Activated CD4-positive, alpha-beta T cell treated with anti-CD3 and anti-CD28 coated beads for 36 hours (primary cell): ENCODE results near the gene SOWAHB. TPM values are rescaled to one million over a fixed set of nuclear protein-coding genes. Genes with fewer than 3 reads are reported as not detected.
A peak's percentile ranks its signal among the peaks of the same experiment; 100 is the strongest.
"Not testable (repeated sequence)": the region's sequence is repeated elsewhere in the genome, so short reads cannot be mapped to it uniquely, and the experiment has no call there.

Source experiments
- ATAC-seq: fragments of 200-7000 bp; cut with Tn5 transposase; one replicate; pipeline ENCODE4 v1.10.0; 2021; ENCODE audit warnings: mild to moderate bottlenecking, moderate library complexity
- CTCF ChIA-PET: fragments of 350-600 bp; sonication (Branson Sonifier 250); formaldehyde crosslinking; loops from one replicate; lab custom pipeline; 2021; ENCODE audit warnings: antibody characterized with exemption; lab: Charles Lee
- POLR2A ChIA-PET: fragments of 350-600 bp; sonication (Branson Sonifier 250); formaldehyde crosslinking; loops from one replicate; lab custom pipeline; 2021; ENCODE audit warnings: antibody characterized with exemption, inconsistent platforms; lab: Charles Lee
- DNase-seq: peaks from one replicate; pipeline ENCODE4 v3.0.0-alpha.2; 2020
- H3K27ac Mint-ChIP-seq: one replicate; pipeline ENCODE4 v1.8.0; 2021; ENCODE audit warnings: mixed read lengths
- H3K27me3 Mint-ChIP-seq: one replicate; pipeline ENCODE4 v1.8.0; 2021; ENCODE audit warnings: mixed read lengths
- H3K36me3 Mint-ChIP-seq: one replicate; pipeline ENCODE4 v1.8.0; 2021; ENCODE audit warnings: low read depth, mixed read lengths
- H3K4me1 Mint-ChIP-seq: one replicate; pipeline ENCODE4 v1.8.0; 2021; ENCODE audit warnings: mixed read lengths
- H3K4me3 Mint-ChIP-seq: one replicate; pipeline ENCODE4 v1.8.0; 2021; ENCODE audit warnings: mild to moderate bottlenecking, moderate library complexity, mixed read lengths
- H3K9me3 Mint-ChIP-seq: one replicate; pipeline ENCODE4 v1.8.0; 2021; ENCODE audit warnings: low read depth, mixed read lengths
- intact Hi-C, 2 experiments: fragments of 100-400 bp; cut with DNase I in 1 of 2; cut with micrococcal nuclease in 1 of 2; formaldehyde crosslinking; loops; one replicate each; pipeline versions ENCODE4 v1.14.2 to v1.15.1; 2022 to 2024; cut with DNase I, micrococcal nuclease
- total RNA-seq, 2 experiments: library from RNA; stranded (reverse); gene quantifications; one replicate each; pipeline ENCODE4 v1.2.3, GENCODE V29; 2021

SOWAHB gene
- total RNA-seq, 2 experiments from 2014 or later, result not detected

DNA sequence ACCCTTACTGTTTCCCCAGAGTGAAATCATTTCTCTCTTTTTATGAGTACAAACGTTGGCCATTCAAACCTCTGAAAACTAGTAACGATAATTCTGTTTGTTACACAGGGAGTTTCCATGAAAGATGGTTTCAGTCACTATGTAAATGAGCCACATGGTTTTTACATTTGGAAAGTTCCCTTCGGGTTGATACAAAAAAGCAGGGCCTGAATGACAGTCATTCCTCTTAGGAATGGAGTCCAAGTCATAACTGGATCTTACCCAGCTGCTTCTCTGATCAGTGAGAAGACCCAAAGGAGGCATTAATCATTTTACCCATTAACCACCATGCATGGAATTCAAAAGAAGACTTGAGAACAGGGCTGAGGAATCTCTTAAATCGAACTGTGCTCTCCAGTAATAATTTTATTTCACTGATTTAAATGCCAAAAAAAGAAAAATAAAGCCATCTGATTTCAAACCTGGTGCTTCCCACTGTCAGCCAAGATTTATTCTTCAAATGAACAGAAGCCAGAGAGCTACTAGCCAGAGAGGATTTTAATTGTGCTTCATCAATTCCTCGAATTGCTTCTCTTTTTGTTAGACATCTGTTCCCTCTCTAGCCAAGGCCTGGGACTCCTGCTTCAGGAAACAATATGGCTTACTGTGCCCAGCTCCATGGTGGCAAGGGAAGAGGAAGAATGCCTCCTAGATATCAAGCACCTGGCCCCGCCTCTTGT, 3.2 kb downstream of the SOWAHB start:
- Mint-ChIP-seq H3K9me3 (no peaks in the 10 kb centered on the region), H3K27ac (no peak overlapping the region), H3K4me1 (peaks cover 9% of the 10 kb centered on the region), H3K27me3 (peaks cover 46% of the 10 kb centered on the region), H3K4me3 (no peak overlapping the region), H3K36me3 (no peaks in the 10 kb centered on the region)
- ATAC-seq, result no peak
- DNase-seq, result no peak
- ChIA-PET CTCF (interaction anchor here (0.6 to 1.2 kb wide), 5 partner anchors 9 to 1643 kb away, joined by 3 read pairs; no protein-coding TSS in a partner anchor), POLR2A (no interaction called here)
- intact Hi-C loops, result loop anchor here in 1 of 2 experiments (5.0 kb wide), 2 partner anchors 148 to 308 kb away; no protein-coding TSS in a partner anchor

GRCh38 chr4:76892601-76893000, 5.3 kb downstream of the SOWAHB start:
- DNase-seq (no peak), ATAC-seq (no peak)
- intact Hi-C loops, result no loop called here
- H3K4me3 Mint-ChIP-seq, result no peak overlapping the region
- no peaks in the 10 kb centered on the region for H3K36me3 Mint-ChIP-seq
- POLR2A ChIA-PET, result no interaction called here
- H3K27ac Mint-ChIP-seq, result no peak overlapping the region
- H3K27me3 Mint-ChIP-seq, result peaks cover 32% of the 10 kb centered on the region
- no peaks in the 10 kb centered on the region for H3K4me1 Mint-ChIP-seq
- CTCF ChIA-PET, result interaction anchor here (0.5 kb wide), 1 partner anchor 117 kb away, joined by 4 read pairs; no protein-coding TSS in a partner anchor
- no peaks in the 10 kb centered on the region for H3K9me3 Mint-ChIP-seq

DNA sequence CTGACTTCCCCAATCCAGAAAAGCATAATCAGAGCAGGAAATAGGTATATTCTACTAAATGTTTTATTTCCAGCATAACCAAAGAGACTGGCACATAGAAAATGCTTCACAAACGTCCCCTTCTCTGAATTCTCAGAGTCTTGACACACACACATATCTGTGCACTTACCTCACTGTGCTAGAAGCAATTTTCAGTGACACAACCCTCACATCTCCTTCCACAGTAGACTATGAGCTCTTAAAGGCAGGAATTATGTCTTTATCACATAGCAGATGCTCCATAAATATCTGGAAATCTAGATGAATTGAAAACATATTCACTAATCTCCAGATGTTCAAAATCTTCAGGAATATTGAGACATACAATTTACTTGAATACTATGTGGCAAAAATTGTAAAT, 5.9 kb downstream of the SOWAHB start:
- Mint-ChIP-seq H3K36me3 (no peaks in the 10 kb centered on the region), H3K4me1 (no peaks in the 10 kb centered on the region), H3K27ac (no peak overlapping the region), H3K27me3 (peaks cover 32% of the 10 kb centered on the region), H3K9me3 (no peaks in the 10 kb centered on the region), H3K4me3 (no peak overlapping the region)
- CTCF ChIA-PET, result no interaction called here
- no peak for DNase-seq
- intact Hi-C loops, result no loop called here
- POLR2A ChIA-PET, result no interaction called here
- ATAC-seq, result no peak

GRCh38 chr4:76886848-76887441, 11.0 kb downstream of the SOWAHB start:
- no peaks in the 10 kb centered on the region for H3K4me1 Mint-ChIP-seq
- intact Hi-C loops, result no loop called here
- no peaks in the 10 kb centered on the region for H3K9me3 Mint-ChIP-seq
- DNase-seq, result no peak
- no peak overlapping the region for H3K4me3 Mint-ChIP-seq
- no peaks in the 10 kb centered on the region for H3K36me3 Mint-ChIP-seq
- ATAC-seq, result no peak
- peaks cover 7% of the 10 kb centered on the region for H3K27me3 Mint-ChIP-seq
- no peak overlapping the region for H3K27ac Mint-ChIP-seq
- ChIA-PET CTCF (interaction anchor here (0.5 to 0.6 kb wide), 2 partner anchors 13 to 295 kb away, joined by 3 read pairs; no protein-coding TSS in a partner anchor), POLR2A (no interaction called here)

- Mint-ChIP-seq H3K9me3 (no peaks in the 10 kb centered on the region), H3K27me3 (peaks cover 4% of the 10 kb centered on the region), H3K36me3 (no peaks in the 10 kb centered on the region), H3K4me1 (no peaks in the 10 kb centered on the region), H3K4me3 (no peak overlapping the region), H3K27ac (no peak overlapping the region)
- intact Hi-C loops, result no loop called here
- ATAC-seq (no peak), DNase-seq (no peak)
- ChIA-PET CTCF (interaction anchor here (0.6 kb wide), 1 partner anchor 705 kb away, joined by 3 read pairs; no protein-coding TSS in a partner anchor), POLR2A (no interaction called here)
These were observed 11.7 kb downstream of the SOWAHB start for GRCh38 chr4:76886214-76886613.

DNA sequence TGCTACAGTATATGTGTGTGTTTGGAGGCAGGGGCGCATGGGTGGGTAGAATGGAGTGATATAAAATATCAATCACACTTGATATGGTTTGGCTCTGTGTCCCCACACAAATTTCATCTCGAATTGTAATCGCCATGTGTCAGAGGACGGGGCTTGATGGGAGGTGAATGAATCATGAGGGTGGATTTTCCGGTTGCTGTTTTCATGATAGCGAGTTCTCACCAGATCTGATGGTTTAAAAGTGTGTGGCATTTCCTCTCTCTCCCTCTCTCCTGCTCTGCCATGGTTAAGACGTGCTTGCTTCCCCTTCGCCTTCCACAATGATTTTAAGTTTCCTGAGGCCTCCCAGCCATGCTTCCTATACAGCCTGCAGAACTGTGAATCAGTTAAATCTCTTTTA, 14.8 kb downstream of the SOWAHB start:
- CTCF ChIA-PET, result no interaction called here
- Mint-ChIP-seq H3K4me3 (no peak overlapping the region), H3K9me3 (no peaks in the 10 kb centered on the region), H3K4me1 (no peaks in the 10 kb centered on the region), H3K27ac (no peak overlapping the region), H3K36me3 (no peaks in the 10 kb centered on the region), H3K27me3 (peaks cover 3% of the 10 kb centered on the region)
- intact Hi-C loops, result no loop called here
- DNase-seq (no peak), ATAC-seq (no peak)
- POLR2A ChIA-PET, result no interaction called here

DNA sequence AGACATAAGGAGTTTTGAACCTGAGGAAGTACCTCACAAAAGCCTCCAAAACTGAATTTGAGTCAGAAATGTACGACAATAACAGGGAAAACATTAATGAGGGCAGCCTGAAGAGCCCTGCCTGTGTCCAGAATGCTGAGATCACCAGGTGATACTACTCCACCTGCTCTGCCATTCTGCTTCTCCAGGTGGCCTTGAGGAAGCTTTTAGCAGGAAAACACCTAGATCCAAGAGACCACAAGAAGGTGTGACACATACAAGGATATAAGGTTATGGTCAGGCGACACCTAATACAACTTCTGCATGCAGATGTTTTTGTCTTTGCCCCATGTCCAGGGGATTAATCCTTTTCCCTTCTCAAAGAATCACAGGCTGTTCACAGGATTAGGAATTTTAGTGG, 15.3 kb downstream of the SOWAHB start:
- intact Hi-C loops, result no loop called here
- ChIA-PET CTCF (no interaction called here), POLR2A (no interaction called here)
- Mint-ChIP-seq H3K36me3 (no peaks in the 10 kb centered on the region), H3K9me3 (peaks cover 3% of the 10 kb centered on the region), H3K27ac (no peak overlapping the region), H3K4me1 (no peaks in the 10 kb centered on the region), H3K27me3 (peaks cover 8% of the 10 kb centered on the region), H3K4me3 (no peak overlapping the region)
- DNase-seq, result no peak
- ATAC-seq, result no peak

- H3K27me3 Mint-ChIP-seq, result peaks cover 9% of the 10 kb centered on the region
- no peak overlapping the region for H3K27ac Mint-ChIP-seq
- ChIA-PET CTCF (interaction anchor here (0.9 kb wide), 1 partner anchor 164 kb away, joined by 3 read pairs; no protein-coding TSS in a partner anchor), POLR2A (no interaction called here)
- no peak overlapping the region for H3K4me3 Mint-ChIP-seq
- peaks cover 3% of the 10 kb centered on the region for H3K9me3 Mint-ChIP-seq
- DNase-seq, result no peak
- no peaks in the 10 kb centered on the region for H3K36me3 Mint-ChIP-seq
- no peaks in the 10 kb centered on the region for H3K4me1 Mint-ChIP-seq
- ATAC-seq, result no peak
- intact Hi-C loops, result no loop called here
These were observed 16.6 kb downstream of the SOWAHB start for GRCh38 chr4:76881375-76881774.

GRCh38 chr4:76879731-76880364, 18.1 kb downstream of the SOWAHB start:
- Mint-ChIP-seq H3K36me3 (no peaks in the 10 kb centered on the region), H3K27me3 (peaks cover 9% of the 10 kb centered on the region), H3K9me3 (peaks cover 3% of the 10 kb centered on the region), H3K4me1 (no peaks in the 10 kb centered on the region), H3K27ac (no peak overlapping the region), H3K4me3 (no peak overlapping the region)
- CTCF ChIA-PET, result no interaction called here
- intact Hi-C loops, result no loop called here
- ATAC-seq (peak; percentile 57), DNase-seq (no peak)
- POLR2A ChIA-PET, result interaction anchor here (0.6 kb wide), 1 partner anchor 103 kb away, joined by 3 read pairs; no protein-coding TSS in a partner anchor

DNA sequence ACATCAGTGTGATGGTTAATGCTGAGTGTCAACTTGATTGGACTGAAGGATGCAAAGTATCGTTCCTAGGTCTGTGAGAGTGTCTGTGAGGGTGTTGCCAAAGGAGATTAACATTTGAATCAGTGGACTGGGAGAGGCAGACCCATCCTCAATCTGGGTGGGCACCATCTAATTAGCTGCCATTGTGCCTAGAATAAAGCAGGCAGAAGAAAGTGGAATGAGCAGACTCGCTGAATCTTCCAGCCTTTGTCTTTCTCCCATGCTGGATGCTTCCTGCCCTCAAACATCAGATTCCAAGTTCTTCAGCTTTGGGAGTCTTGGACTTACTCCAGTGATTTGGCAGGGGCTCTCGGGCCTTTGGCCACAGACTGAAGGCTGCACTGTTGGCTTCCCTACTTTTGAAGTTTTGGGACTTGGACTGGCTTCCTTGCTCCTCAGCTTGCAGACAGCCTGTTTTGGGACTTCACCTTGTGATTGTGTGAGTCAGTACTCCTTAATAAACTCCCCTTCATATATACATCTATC, 19.2 kb downstream of the SOWAHB start:
- H3K4me3 Mint-ChIP-seq, H3K27me3 Mint-ChIP-seq, H3K36me3 Mint-ChIP-seq, POLR2A ChIA-PET, DNase-seq, intact Hi-C loops, ATAC-seq, H3K4me1 Mint-ChIP-seq, H3K27ac Mint-ChIP-seq, H3K9me3 Mint-ChIP-seq: not testable (repeated sequence)
- CTCF ChIA-PET, result interaction anchor here (1.1 kb wide), 1 partner anchor 16 kb away, joined by 3 read pairs; no protein-coding TSS in a partner anchor

DNA sequence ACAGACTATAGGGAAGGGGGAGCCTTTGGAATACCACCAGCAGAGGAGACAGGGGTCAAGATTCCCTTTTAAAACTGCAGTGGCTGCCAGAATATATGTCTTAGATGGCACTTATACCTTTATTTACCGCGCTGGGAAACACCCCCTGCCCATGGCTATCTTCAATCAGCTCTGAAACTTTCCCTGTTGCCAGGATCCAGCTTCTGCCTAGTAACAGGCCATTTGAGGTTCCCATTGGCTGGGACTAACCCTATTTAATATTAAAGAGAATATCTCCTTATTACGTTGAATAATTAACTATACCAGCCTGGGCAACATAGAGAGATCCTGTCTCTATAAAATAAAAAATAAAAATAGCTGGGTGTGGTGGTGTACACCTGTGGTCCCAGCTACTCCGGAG, 23.8 kb downstream of the SOWAHB start:
- DNase-seq, result no peak
- Mint-ChIP-seq H3K9me3 (peaks cover 3% of the 10 kb centered on the region), H3K4me1 (peaks cover 8% of the 10 kb centered on the region), H3K27me3 (peaks cover 6% of the 10 kb centered on the region), H3K36me3 (no peaks in the 10 kb centered on the region), H3K27ac (no peak overlapping the region), H3K4me3 (no peak overlapping the region)
- intact Hi-C loops, result no loop called here
- ChIA-PET CTCF (interaction anchor here (0.7 kb wide), 1 partner anchor 13 kb away, joined by 3 read pairs; no protein-coding TSS in a partner anchor), POLR2A (no interaction called here)
- no peak for ATAC-seq
